K562 (cell line): ENCODE data around the gene SPTAN1. TPM values are rescaled to one million over a fixed set of nuclear protein-coding genes. Genes with fewer than 3 reads are reported as not detected.

Experiments used
- GTF3C2 ChIP-seq: IDR thresholded peaks from 3 replicates; pipeline ENCODE4 v1.6.1; 2011; ENCODE audit warnings: borderline replicate concordance, mild to moderate bottlenecking, moderate library complexity; ENCODE audit not compliant: insufficient read length; ENCODE audit errors: extremely low read depth
- MITF ChIP-seq: IDR thresholded peaks from 2 replicates; pipeline ENCODE4 v1.6.1; 2014; ENCODE audit warnings: antibody characterized with exemption
- NR3C1 ChIP-seq: sonication (generic); formaldehyde crosslinking; IDR thresholded peaks from 2 replicates; pipeline ENCODE4 v1.8.1; 2022; ENCODE audit warnings: missing genetic modification reagents
- RREB1 ChIP-seq: fragments of 250-450 bp; sonication (Bioruptor Pico); IDR thresholded peaks from 2 replicates; pipeline ENCODE4 v1.4.0; 2020
- ZBTB12 ChIP-seq: fragments of 250-450 bp; sonication (Bioruptor Pico); IDR thresholded peaks from 2 replicates; pipeline ENCODE4 v1.4.0; 2020
- polyA plus RNA-seq, 8 experiments: library from polyadenylated mRNA; depleted of rRNA in 4 of 8; stranded (reverse) in 5 of 8; unstranded in 3 of 8; fragments of >200 nt; fragmentation: Nextera tagmentation in 2 of 8; fragmentation: Illumina TruSeq in 1 of 8; extraction: Ambion mirVana in 2 of 8; extraction: Trizol in 1 of 8; gene quantifications; 2 replicates each; pipeline versions ENCODE4 v1.2.1 to v1.2.3, GENCODE V29; 2011 to 2014; ENCODE audit warnings: inconsistent platforms in 1 of 8, missing spikeins in 1 of 8
- total RNA-seq, 7 experiments: library from RNA; depleted of rRNA in 6 of 7; stranded (reverse); fragments of >200 nt in 6 of 7; fragmentation: Illumina TruSeq in 2 of 7; extraction: Trizol in 2 of 7; gene quantifications; 2 replicates each; pipeline versions ENCODE4 v1.2.1 to v1.2.3, GENCODE V29; 2011 to 2021; ENCODE audit warnings: low replicate concordance in 1 of 7

Gene SPTAN1
- total and polyA plus RNA-seq, 9 of the 15 experiments (the other 6 are each of a cell fraction or from before 2014, with no cell fraction given), result 1.5 to 13.5 (median 6.8) TPM

GRCh38 chr9:128552153-128552743 is at the start of gene SPTAN1 (continued):
- no peak for TF ChIP-seq GTF3C2
- TF ChIP-seq MITF, result no peak
- no peak for TF ChIP-seq NR3C1 (CRISPR knock-in tag)
- no peak for TF ChIP-seq ZBTB12 (CRISPR knock-in tag)
- TF ChIP-seq RREB1 (CRISPR knock-in tag), result no peak
